LNCaP clone FGC (cell line): ENCODE results near the gene TTC23L.

Experiments used
- DNase-seq: peaks from one replicate; pipeline ENCODE4 v3.0.0-alpha.2; 2011; ENCODE audit warnings: low read depth
- H3K4me3 ChIP-seq: 2 replicates; pipeline ENCODE4 v1.5.1; 2011; ENCODE audit warnings: mild to moderate bottlenecking, low read depth, low read length, control low read depth
- CTCF ChIP-seq: IDR thresholded peaks from 2 replicates; pipeline ENCODE4 v1.5.1; 2012; ENCODE audit warnings: mild to moderate bottlenecking; ENCODE audit not compliant: control insufficient read depth, insufficient read depth; ENCODE audit errors: extremely low read depth

TTC23L gene

GRCh38 chr5:34838785-34839714 lies at the start of gene TTC23L:
TSS of gene TTC23L (plus strand) at chr5:34839164. CDS start at chr5:34840672, 1,508 bp downstream.
- H3K4me3 ChIP-seq, result peak within 1 kb of the TSS; percentile 71
- DNase-seq, result peak; percentile 93
- TF ChIP-seq CTCF, result no peak

GRCh38 chr5:34789639-34790038 lies 49.3 kb upstream of the TTC23L start:
- DNase-seq, result no peak
- no peak overlapping the region for H3K4me3 ChIP-seq
- TF ChIP-seq CTCF, result no peak

- TF ChIP-seq CTCF, result no peak
- no peak for DNase-seq
- H3K4me3 ChIP-seq, result no peak overlapping the region
Observed at GRCh38 chr5:34790069-34790468, 48.9 kb upstream of the TTC23L start.

GRCh38 chr5:34791761-34792244 lies 47.2 kb upstream of the TTC23L start:
- TF ChIP-seq CTCF, result no peak
- H3K4me3 ChIP-seq, result no peak overlapping the region
- no peak for DNase-seq

GRCh38 chr5:34802834-34803563 lies 36.0 kb upstream of the TTC23L start:
- H3K4me3 ChIP-seq, result no peak overlapping the region
- TF ChIP-seq CTCF, result no peak
- DNase-seq, result no peak

GRCh38 chr5:34803974-34804732 lies 34.8 kb upstream of the TTC23L start:
- DNase-seq, result no peak
- no peak for TF ChIP-seq CTCF
- H3K4me3 ChIP-seq, result no peak overlapping the region
